RPMI7951 (cell line): ENCODE results near the gene GABRA4. TPM values are rescaled to one million over a fixed set of nuclear protein-coding genes. Genes with fewer than 3 reads are reported as not detected.

Experiments used
- DNase-seq: peaks from one replicate; pipeline ENCODE4 v3.0.0-alpha.2; 2012; ENCODE audit warnings: low read depth
- total RNA-seq: library from RNA; depleted of rRNA; stranded (reverse); fragments of >200 nt; shearing (Covaris generic); gene quantifications from 2 replicates; pipeline ENCODE4 v1.2.3, GENCODE V29; 2014

The GABRA4 gene
- total RNA-seq, 1 experiment from 2014 or later, result not detected

DNA sequence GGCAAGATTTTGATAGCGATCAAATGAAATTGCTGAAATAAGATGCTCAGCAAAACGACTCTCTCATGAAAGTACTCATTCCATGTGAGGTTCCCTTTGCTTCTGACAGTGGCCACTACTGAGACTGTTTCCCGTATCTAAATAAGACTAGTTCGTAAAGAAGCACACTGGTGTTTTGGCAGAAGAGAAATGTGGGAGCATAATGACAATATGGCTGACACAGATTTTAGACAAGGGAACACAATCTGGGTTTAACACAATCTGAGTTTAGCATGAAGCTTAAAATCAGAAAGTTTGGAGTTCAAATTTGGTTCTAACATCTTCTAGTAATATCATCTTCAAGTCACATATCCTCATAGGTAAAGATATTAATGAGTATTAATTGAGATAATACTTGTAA, 13.7 kb downstream of the GABRA4 start:
- no peak for DNase-seq

DNA sequence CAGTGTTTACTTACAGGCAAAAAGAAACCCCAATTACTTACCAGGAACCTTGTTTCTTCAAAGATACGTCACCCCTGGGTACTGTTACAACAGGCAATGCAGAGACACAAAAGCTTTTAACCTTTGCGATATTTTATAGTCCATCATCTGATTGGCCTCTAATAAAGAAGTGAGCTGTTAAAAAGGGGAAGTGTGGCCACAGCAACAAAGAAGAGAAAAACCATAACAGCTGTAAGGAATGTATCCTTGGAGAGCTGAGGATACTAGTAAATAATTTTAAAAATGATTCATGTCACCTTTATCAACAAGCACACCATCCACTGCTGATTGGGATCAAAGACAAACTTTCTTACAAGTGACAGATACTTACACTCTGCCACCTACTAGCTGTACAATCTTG, 14.1 kb downstream of the GABRA4 start:
- no peak for DNase-seq

DNA sequence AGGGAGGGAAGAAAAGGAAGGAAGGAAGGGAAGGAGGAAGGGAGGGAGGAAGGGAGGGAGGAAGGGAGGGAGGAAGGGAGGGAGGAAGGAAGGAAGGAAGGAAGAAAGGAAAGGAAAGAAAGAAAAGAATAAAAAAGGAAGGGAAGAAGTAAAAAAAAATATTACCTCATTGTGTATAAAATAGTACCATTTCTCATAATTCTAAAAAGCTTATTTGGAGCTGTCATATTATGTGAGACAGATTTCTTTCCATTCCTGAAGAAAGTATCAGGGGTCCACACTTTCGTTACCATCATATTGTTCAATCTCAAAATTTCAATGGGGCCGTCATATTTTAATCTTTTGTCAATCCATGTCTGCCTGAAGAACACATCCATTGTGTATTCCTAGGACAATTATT, 16.1 kb downstream of the GABRA4 start:
- no peak for DNase-seq

DNA sequence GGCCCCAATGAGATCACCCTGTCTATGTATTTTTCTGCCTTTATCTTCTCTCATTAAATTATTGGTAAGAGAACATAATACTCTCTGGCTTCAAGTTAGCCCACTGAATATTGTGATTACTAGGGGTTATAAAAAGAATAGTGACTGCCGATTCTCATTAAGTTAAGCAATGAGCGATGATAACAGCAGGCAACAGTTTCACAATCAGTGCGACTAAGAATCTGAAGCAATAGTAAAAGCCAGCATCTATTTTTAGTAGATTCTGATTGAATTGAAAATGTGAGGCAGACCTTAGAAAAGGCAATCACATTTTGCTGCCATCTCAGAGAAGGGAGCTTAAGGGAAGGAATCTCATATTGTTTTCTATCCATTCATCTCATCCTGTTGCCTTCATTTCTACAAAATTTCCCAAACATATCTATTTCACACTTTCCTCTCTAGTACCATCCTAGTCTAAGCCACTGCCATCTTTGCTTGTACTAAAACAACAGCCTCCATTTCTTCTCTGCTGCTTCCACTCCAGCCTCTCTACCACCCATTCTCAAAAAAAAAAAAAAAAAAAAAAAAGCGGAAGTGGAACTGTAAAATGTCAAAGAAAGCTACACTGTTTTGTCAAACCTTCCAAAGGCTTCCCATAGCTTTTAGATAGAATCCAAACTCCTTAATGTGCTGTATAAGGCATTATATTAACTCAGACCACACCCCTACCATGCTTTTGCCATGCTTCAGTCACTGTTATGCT, 17.4 kb downstream of the GABRA4 start:
- DNase-seq, result no peak

DNA sequence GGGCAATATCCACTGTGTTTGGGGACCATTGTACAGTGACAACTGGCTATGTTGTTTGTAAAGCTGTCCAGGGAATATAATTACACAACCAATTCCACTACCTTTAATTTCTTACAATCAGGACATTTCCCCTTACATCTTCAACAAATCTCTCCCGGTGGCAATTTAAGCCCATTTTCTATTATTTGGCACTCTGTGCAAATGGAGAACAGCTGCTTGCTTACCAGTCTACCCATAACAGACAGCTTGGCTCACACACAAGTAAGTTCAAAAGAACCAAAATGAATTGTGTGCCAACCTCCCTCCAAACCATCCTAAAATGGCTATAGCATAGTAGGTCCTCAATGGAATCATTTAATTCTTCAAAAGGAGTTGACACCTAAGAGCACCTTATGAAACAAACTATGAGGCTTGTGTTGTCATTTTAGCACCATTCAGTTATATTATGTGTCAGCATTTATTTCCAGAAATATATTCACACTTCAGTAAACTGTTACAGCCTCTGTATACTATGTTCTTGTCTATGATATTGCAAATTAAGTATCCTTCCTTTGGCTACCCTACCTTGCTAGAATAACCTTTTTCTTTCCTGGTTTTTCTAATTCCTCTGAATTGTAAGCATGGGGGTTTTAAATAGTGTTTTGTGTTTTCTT, 18.4 kb downstream of the GABRA4 start:
- no peak for DNase-seq

DNA sequence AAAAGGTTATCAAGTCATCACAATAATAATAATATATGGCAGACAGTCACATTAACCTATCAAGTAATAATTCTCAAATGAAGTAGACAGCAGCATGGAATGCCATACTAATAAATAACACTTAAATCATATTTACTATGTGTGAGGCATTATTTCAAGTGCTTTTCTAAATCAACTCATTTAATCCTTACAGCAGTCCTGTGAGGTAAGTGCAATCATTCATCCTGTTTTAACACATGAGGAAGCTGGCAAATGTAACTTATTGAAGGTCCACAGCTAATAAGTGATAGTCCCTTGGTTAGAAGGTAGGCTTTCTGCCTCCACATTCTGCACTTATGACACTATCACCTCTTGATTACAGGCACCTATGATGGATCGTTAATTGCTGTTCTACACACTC, 24.5 kb downstream of the GABRA4 start:
- DNase-seq, result no peak

DNA sequence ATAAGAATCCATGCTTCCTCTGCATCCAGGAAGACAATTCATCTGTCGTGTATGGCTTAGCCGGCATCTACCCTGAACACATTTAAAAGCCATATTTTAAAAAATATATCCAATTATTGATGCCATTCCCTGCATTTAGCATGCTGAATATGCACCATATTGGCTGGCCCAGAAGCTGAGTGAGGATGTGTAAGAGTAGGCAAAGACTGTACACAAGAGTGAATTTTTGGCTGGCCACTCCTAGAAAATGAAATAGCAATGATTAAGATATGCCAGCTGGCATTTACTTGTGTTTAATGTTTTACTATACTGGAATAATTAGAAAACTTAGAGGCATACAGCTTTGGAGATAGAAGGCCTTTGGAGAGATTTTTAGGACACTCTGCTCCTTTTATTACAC, 25.8 kb downstream of the GABRA4 start:
- no peak for DNase-seq

DNA sequence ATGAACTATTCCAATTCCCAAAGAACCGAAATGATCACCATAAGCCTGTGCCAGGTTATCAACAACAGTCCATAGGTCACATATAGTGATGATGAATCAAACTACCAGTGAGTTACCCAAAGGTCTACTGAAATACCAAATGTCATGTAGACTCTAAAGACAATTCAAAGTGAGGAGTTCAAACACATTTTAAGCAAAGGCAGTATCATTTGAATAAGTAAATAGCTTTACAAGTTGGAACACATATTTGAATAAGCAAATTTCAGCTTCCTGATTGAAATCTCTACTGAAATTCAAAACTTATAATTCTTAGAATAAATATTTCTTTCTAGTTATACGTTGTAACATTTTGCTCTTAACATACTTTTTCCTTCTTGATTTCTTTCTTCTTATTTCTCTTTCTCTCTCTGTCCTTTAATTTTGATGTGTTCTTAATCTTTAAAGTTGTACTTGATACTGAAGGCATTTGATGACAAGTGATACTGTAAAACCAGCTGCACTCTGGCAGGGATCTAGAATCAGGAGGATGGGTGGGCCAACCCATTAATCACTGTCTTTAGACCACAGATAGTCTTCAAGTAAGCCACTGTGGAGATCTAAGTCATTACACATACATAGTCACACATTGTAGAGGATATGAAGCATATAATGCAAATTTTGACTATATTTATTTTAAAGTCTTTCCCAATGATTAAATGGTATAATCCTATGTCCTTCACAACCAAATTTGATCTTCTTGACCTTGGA, 34.5 kb downstream of the GABRA4 start:
- DNase-seq, result no peak

DNA sequence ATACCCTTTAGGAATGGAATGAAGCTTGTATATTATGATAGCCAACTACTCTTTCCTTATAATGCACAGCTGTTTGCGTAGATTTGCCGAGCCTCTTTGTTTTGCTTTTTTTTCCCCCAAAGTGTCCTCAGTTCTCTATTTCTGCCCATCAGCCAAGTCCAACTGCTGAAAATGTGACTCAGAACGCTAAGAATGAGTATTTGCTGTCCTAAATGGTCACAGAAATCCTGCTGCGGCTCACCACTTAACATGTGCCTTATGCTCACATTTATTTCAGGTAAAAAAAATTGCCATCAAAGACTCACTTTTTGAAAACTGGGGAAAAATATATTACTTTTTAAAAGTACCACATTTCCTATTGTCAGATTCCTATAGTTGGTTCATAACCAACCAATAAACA, 36.9 kb downstream of the GABRA4 start:
- no peak for DNase-seq

DNA sequence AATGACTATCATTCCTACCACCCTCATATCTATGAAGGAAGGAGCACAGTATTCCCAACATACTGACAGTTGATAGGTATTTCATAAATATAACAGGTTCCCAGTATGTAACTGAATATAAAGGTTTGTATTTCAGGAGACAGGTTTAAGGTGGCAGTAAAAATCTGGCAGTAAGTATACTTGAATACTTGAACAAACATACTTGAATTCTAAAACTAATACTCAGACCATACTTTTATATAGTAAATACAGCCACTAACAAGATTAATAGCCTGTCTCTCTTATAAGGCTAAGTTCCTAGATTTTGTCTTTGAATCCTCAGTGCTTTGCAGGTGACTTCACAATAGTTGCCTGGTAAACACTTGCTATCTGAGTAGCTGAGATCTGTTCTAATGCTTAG, 37.8 kb downstream of the GABRA4 start:
- DNase-seq, result no peak

DNA sequence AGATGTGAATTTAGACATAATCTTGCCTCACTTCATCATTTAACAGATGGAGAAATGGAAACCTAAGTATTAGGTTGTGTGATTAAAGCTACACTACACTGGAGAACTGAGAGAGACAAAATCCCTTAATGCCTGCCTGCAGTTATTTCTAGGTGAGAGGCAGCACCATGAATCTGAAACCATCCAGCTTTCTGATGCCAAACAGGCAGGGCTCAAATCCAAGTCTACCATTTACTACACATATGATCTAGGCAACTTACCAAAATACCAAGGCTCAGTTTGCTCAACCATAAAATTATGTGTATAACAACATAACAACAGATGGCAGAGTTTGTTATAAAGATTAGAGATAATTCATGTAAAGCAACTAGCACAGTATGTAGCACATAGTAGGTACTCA, 38.7 kb downstream of the GABRA4 start:
- DNase-seq, result no peak

DNA sequence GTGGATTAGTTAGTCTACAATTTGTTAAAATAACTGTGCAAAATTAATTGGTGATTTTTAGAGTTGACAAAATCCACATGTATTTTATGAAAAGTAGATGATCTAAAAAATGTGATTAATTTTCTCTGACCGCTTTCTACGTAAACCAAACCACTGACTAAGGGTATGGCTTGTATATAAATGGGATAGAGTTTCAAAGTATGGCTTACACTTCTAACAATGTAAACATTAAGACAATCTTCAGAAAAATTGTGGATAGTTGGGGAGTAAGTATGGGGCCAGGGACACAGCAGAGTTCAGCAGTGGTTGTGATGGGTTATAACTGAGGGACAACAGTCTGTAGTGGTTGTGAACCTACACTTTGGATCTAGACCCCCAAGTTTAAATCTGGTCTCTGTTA, 39.8 kb downstream of the GABRA4 start:
- no peak for DNase-seq

DNA sequence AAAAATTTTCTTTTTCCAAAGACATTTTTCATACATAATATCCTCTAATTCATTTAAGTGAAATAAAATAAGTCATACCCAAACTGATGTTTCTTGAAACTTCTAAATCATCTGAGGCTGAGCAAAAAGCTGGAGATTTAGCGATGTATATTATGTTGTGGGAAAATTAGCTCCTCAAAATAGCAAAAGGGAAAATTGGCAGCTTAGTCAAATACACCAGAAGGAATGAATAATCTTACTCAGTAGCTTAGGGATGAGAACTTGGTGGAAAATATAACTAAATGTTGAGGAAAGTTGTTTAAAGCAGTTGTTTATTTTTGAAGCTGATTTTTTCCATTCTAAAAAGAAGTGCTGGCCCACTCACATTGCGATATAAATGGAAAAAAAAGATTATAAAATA, 40.9 kb downstream of the GABRA4 start:
- DNase-seq, result no peak

DNA sequence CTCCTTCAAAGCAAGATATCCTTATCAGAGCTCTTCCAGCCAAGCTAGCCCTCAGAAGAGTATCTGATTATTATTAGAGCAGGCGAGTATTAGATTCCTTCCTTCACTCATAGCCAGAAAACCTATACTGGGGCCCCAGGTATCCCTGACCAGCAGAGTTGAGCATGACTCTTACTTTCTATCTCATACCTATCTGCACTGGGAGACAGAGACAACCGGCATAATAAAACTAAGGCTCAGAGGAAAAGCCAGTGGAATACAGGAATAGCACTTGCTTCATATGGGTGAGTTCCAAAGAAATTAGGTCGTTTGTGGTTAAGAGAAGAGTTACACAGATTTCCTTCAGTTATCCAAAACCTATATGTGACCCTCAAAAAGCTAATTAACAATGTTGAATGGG, 42.6 kb downstream of the GABRA4 start:
- no peak for DNase-seq

DNA sequence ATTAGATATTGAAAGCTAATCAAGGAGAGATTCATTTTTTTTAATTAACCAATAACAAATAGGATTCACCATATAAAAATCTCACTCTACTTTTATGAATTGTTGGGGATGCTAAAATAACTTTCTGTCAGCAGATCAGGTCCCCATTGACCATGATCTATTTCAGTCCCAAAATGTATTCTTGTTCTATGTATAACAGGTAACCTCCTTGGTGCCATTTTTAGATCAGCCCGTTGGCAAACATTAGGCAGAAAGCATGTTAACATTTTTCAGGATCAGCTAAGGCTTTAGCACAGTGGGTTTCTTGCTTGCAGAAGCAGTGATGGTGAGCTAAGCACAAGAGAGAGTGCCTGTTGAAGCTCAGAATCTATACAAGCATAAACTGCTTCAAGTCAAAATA, 43.6 kb downstream of the GABRA4 start:
- DNase-seq, result no peak

DNA sequence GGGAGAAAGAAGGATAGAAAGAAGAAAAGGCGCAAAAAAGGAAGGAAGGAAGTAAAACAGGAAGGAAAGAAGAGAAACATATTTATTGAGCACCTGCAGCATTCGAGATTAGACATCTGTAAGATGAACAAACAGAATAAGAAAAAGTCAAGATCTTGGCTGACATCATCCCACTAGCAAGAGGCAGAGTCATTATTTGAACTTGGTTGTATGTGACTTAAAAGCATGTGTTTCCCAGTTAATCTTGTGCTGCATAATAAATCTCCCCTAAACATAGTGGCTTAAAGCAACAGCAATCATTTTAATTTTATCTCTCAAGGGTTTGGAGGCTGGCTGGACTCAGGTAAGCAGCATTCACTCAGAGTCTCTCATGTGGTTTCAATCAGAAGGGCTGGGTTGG, 45.8 kb downstream of the GABRA4 start:
- no peak for DNase-seq

DNA sequence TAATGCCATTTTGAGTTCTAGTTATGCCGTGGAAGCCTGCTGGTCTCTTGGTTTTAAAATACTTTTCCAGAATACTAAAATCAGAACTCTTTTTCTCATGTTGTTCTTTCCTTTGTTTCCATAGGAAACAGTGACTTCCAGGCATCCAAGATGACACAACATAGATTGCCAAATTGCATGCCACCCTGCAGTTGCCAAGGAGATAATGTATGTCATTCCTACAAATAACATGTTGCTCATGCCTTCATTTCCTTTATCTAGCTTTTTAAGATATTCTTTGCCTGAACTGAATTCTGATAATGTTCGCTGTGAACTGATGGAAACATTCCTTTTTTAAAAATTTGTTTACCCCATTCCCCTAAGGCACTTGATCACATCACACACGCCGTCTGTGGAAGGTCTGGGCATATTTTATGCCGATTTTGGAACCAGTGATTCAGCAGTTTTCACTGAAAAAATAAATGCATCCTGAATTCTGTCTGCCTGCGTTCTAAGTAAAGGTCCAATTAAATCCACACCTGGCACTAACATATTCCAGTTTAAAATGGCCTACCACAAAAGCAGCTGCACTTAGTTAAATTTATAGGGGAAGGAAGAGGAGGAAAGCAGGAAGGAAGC, 46.4 kb downstream of the GABRA4 start:
- no peak for DNase-seq

DNA sequence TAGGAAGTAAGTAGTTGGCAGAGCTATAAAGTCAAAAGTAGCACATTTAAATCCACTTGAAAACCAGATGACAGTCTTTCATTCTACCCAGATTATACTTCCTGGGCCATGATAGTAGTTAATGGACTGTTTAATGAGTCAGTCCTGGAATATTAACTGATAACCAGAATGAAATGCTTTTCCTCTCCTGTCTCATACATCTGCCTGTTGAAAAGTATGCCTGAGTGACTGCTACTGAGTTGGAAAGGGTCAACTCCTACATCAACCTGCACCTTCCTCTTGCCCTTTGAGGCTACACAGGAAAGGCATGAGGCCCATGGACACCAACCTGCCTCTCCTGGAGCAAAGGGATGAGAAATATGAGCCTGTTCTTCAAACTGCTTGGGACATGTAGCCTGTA, 48.3 kb downstream of the GABRA4 start:
- no peak for DNase-seq

DNA sequence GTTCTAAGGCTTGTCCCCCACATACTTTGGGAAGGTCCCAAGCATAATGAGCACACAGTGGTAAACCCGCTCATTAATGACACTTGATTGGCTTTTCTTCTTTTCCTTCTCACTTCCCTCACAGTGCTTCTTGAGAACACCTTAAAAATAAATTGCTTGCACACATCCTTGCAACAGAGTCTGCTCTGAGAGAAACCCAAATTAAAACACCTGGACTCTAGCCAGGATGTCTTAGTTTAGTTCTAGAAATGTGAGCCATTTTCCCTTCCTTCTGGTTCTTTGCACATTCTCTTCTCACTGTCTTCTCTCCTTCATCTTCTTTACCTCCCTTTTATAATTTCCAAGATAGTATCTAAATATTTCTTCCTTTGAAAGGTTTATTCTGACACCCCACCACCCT, 49.0 kb downstream of the GABRA4 start:
- DNase-seq, result no peak

DNA sequence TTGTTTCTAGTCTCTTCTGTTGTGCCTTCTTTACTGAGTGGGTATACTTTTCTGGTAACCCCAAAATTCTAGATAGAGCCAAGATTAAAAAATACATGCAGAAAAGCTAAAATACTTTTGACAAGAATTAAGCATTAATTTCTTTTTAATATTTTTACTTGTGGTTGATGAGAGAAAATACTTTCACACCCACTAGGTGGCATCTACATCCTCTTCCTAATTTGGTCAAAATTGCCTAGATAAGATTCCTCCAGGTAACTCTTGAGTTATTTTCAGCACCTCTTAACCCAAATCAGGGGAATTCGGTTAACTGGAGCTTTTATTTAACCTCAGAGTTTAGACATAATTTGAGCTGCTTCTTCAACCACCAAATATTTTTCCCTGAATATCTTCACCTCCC, 55.9 kb downstream of the GABRA4 start:
- no peak for DNase-seq

DNA sequence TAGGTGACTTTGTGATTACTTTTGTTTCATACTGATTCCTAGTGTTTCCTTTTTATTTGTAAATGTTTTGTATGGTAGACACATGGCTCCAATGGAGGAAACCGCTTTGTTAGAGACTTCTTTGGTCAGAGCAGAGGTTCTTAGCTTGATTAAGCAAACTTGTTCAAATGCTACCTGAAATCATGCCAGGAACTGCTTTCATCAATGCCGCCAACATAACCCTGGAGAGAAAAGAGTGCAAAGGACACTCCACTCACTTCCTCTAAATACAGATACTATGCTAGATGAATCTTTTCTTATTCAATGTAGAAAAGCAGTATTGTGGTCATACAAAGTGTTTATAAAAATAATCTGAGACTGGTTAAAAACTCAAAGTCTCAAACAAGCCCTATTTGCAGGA, 58.7 kb downstream of the GABRA4 start:
- no peak for DNase-seq

DNA sequence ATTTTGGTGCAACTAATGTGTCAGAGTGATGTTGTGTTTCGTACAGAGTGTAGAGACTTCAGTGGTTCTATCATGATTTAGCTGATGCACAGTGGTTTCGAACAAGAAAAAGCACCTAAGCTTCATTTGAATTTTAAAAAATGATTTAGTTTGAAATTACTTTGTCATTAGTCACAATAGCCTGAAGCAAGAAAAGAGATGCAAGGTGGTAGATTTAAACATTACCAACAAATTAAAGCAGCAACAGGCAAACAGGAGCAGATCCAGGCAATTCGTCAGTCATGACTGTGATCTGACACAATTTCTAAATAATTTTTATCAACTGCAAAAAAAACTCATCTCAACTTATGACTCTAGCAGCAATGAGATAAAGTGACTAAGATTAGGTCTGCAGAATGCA, 59.7 kb downstream of the GABRA4 start:
- DNase-seq, result no peak

DNA sequence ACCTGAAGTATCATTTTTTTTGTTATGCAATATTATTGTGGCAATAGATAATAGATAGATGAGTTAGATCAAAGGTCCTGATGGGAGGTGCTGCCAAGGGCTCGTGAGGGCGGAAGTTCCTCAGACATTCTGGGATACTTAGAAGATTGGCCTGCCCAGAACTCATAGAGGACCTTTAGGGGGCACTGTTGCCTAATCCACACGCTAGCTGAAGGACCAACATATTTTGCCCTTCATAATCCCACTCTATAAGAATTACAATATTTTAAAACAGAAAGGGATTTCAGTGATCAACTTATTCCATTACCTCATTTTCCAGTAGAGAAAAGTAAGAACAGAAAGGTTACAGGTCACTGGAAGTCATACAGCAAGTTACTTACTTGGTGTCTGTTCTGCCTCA, 61.4 kb downstream of the GABRA4 start:
- no peak for DNase-seq
